Karpas-422 (cell line): ENCODE data around the gene ITGB2. TPM values are rescaled to one million over a fixed set of nuclear protein-coding genes. Genes with fewer than 3 reads are reported as not detected.
A peak's percentile ranks its signal among the peaks of the same experiment; 100 is the strongest.

Experiments
- DNase-seq: peaks from one replicate; pipeline ENCODE4 v3.0.0-alpha.2; 2015
- H2AFZ ChIP-seq: fragments of 200-600 bp; sonication (generic); 2 replicates; pipeline ENCODE4 v1.6.1; 2014; ENCODE audit warnings: antibody characterized with exemption, low read length, mixed read lengths
- H3K27ac ChIP-seq: fragments of 200-600 bp; sonication (generic); 2 replicates; pipeline ENCODE4 v1.5.1; 2014; ENCODE audit warnings: mild to moderate bottlenecking, low read length, moderate library complexity
- H3K27me3 ChIP-seq: fragments of 200-600 bp; sonication (generic); 2 replicates; pipeline ENCODE4 v1.6.1; 2014; ENCODE audit warnings: low read length, mixed read lengths
- H3K36me3 ChIP-seq: fragments of 200-600 bp; sonication (generic); 2 replicates; pipeline ENCODE4 v1.6.1; 2014; ENCODE audit warnings: low read length, mixed read lengths; ENCODE audit not compliant: insufficient read depth
- H3K4me1 ChIP-seq: fragments of 200-600 bp; sonication (generic); 2 replicates; pipeline ENCODE4 v1.6.1; 2014; ENCODE audit warnings: mild to moderate bottlenecking, low read length, mixed read lengths
- H3K4me2 ChIP-seq: fragments of 200-600 bp; sonication (generic); 2 replicates; pipeline ENCODE4 v1.6.1; 2014; ENCODE audit warnings: low read length, low read depth, mild to moderate bottlenecking; ENCODE audit not compliant: poor library complexity, severe bottlenecking
- H3K4me3 ChIP-seq: fragments of 200-600 bp; sonication (generic); 2 replicates; pipeline ENCODE4 v1.5.1; 2014; ENCODE audit warnings: mild to moderate bottlenecking, antibody characterized with exemption, low read length, mixed read lengths
- H3K79me2 ChIP-seq: fragments of 200-600 bp; sonication (generic); 2 replicates; pipeline ENCODE4 v1.6.1; 2014; ENCODE audit warnings: mild to moderate bottlenecking, low read length, mixed read lengths
- H3K9ac ChIP-seq: fragments of 200-600 bp; sonication (generic); 2 replicates; pipeline ENCODE4 v1.6.0; 2014; ENCODE audit warnings: low read length
- H3K9me2 ChIP-seq: fragments of 200-600 bp; sonication (generic), shearing (Covaris generic); replicated peaks from 2 replicates; pipeline ENCODE4 v1.6.0; 2014; ENCODE audit warnings: mild to moderate bottlenecking, low read length, moderate library complexity; ENCODE audit not compliant: insufficient read depth
- H3K9me3 ChIP-seq: fragments of 300-700, 200-600 bp; sonication (generic); 2 replicates; pipeline ENCODE4 v1.6.1; 2014; ENCODE audit warnings: low read length, mixed read lengths
- H4K20me1 ChIP-seq: fragments of 200-600 bp; sonication (generic); 2 replicates; pipeline ENCODE4 v1.6.1; 2014; ENCODE audit warnings: mild to moderate bottlenecking, antibody characterized with exemption, low read length, low read depth; ENCODE audit not compliant: insufficient read depth
- total RNA-seq: library from RNA; depleted of rRNA; stranded (reverse); fragments of >200 nt; shearing (Covaris generic); gene quantifications from 2 replicates; pipeline ENCODE4 v1.2.3, GENCODE V29; 2014; ENCODE audit warnings: low replicate concordance; rRNA removed

Gene ITGB2
- 252 and 484 TPM in 2 replicates for total RNA-seq

DNA sequence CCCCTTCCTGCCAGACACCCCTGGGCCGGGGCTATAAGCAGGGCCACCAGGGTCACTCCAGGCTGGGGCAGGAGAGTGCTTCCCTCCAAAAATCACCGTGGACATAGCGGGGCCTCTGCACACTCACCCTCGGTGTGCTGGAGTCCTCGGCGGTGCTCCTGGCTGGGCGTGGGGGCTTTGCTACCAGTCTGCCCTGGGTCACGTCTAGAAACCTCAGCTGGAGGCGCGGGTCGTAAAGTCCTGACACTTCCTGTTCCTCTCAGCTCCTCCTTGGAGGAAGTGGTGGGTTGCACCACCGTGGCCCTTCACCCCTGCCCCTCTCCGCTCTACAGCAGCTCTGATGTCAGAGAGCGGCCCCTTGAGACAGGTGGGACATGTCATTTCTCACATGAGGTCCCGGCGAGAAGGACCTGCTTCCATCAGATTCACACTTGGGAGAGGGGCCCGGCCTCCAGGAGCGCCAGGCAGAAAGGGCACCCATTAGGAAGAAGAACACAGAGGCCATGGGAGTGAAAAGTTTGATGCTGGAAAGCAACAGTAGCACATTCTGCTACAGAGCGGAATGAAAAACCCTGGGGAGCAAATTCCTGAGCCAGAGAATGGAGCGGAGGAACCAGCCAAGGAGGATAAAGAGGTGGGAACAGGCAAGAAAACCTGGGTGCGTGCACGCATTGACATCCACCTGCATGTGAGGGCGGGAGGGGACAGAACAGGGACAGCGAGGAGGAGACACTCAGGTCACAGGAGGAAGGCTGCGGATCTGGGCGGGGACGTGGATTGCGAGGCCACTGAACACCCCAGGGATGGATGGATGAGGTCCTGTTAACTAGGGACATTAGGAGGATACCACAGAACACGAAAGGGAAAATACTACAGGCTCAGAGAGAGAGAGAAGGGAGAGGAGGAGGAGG, at the start of gene ITGB2:
ITGB2 (minus strand) TSS at position 206 of the 911 bp plus-strand sequence. CDS start 10,117 bp downstream, outside the sequence.
- H3K9ac ChIP-seq, result peak within 1 kb of the TSS; percentile 93
- peak within 1 kb of the TSS; percentile 92 for H3K4me2 ChIP-seq
- H2AFZ ChIP-seq, result no peak within 1 kb of the TSS
- DNase-seq, result peak; percentile 97
- H3K4me3 ChIP-seq, result peak within 1 kb of the TSS; percentile 94
- no peaks in the 10 kb centered on the region for H3K9me2 ChIP-seq
- H3K4me1 ChIP-seq, result peaks cover 77% of the 10 kb centered on the region
- H3K9me3 ChIP-seq, result no peaks in the 10 kb centered on the region
- H3K27me3 ChIP-seq, result no peaks in the 10 kb centered on the region
- H3K79me2 ChIP-seq, result peaks cover 63% of the 10 kb centered on the region
- H3K36me3 ChIP-seq, result peaks cover 5% of the 10 kb centered on the region; the same call in 1 of the 2 replicates
- peaks cover 12% of the 10 kb centered on the region; the same call in 1 of the 2 replicates for H4K20me1 ChIP-seq
- H3K27ac ChIP-seq, result peak within 1 kb of the TSS; percentile 96

DNA sequence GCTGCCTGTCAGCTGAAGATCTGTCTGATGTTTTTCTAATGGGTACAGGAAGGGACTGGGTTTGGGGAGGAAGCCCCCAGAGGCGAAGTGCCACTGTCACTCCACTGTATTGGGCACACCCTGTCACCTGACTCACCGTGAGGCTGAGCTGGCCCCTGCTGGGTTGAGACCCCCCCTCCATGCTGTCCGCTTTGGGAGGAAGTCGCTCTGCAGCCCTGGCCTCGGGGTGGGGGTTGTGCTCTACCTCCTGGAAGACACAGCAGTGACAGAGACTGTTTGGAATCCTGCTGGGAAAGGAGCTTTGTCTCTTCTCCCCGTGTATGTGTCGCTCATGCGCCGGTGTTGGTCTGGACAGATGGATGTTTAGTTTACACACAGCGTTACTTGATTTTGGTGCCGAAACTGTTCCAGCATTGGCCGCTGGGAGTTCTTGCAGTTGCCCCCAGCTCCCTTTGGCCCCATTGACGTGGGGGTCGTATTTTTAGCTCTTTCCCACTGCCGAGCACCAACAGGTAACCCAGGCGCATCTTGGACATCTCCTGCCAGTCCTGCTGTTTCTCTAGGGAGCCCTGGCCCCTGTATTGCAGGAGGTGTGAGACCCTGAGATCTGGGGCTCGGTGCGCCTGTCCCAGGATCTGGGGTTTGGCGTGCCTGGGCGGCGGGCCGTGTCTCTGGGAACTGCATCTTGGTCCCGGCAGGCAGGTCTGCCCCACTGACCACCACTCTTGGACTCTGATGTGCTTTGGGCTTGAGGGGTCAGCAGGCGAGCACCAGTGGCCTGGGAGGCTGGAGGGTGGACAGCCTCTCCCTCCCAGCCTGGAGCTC, 49.4 kb upstream of the ITGB2 start:
- Histone ChIP-seq H4K20me1 (peaks cover 26% of the 10 kb centered on the region; the same call in 1 of the 2 replicates), H3K36me3 (peaks cover 3% of the 10 kb centered on the region; the same call in 1 of the 2 replicates), H3K9me2 (no peaks in the 10 kb centered on the region), H3K4me3 (no peak overlapping the region), H3K4me2 (no peak overlapping the region), H3K27ac (no peak overlapping the region), H3K79me2 (peaks cover 9% of the 10 kb centered on the region), H3K27me3 (no peaks in the 10 kb centered on the region), H2AFZ (no peak overlapping the region), H3K9ac (no peak overlapping the region), H3K4me1 (peaks cover 18% of the 10 kb centered on the region), H3K9me3 (no peaks in the 10 kb centered on the region)
- DNase-seq, result no peak

- Histone ChIP-seq H4K20me1 (peaks cover 31% of the 10 kb centered on the region), H3K9me3 (no peaks in the 10 kb centered on the region), H3K36me3 (peaks cover 9% of the 10 kb centered on the region; the same call in 1 of the 2 replicates), H3K4me1 (peaks cover 23% of the 10 kb centered on the region), H3K79me2 (peaks cover 17% of the 10 kb centered on the region), H3K27ac (no peak overlapping the region), H3K4me3 (no peak overlapping the region), H3K9ac (no peak overlapping the region), H3K9me2 (no peaks in the 10 kb centered on the region), H3K27me3 (no peaks in the 10 kb centered on the region), H3K4me2 (no peak overlapping the region), H2AFZ (no peak overlapping the region)
- DNase-seq, result no peak
Measured at GRCh38 chr21:44969066-44969670, 48.5 kb upstream of the ITGB2 start.

DNA sequence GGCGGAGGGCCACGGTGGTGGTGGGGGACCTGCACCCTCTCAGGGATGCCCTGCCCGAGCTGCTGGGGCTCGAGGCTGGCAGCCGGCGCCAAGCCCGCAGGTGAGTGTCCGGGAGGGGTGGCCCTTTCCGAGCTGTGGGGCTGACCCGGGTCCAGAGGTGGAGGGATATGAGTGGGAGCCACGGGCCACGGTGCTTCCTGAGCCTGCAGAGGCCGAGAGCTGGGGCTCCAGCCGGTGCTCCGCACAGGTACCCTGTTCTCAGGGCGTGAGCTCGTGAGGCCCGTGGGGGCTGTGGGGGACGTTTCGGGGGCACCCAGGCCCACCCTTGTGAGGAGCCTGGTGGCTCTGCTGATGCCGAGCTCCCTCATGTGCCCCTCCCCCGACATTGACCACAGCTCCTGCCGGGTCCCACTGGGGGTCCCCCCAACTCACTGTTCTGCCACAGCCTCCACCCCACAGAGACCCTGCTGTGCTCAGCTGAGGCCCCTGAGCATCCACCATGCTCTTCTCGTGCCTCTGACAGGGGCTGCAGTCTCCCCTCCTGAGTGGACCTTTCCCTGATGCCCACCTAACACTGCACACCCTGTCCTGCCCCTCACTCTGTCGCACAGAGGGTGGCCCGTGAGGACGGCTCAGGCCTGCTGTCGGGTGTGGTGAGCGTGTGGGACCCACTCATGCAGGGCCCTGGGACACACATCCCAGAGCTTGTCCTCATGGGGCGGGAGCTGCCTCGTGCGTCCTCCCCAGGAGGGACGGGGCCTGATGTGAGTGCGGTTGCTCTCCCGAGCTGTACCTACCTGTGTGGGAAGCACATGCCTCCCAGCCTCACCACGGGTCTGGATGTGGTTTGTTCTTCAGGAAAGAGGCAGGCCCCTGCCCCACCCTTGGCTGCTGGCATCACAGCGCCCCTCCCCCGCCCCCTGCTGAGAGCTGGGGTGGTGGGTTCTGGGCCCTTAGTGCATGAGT, 46.7 kb upstream of the ITGB2 start:
- no peak for DNase-seq
- Histone ChIP-seq H2AFZ (no peak overlapping the region), H3K4me1 (peaks cover 16% of the 10 kb centered on the region), H3K36me3 (peaks cover 22% of the 10 kb centered on the region), H3K9ac (no peak overlapping the region), H3K4me3 (no peak overlapping the region), H3K27me3 (no peaks in the 10 kb centered on the region), H3K79me2 (peaks cover 31% of the 10 kb centered on the region), H3K4me2 (no peak overlapping the region), H4K20me1 (peaks cover 28% of the 10 kb centered on the region), H3K9me3 (no peaks in the 10 kb centered on the region), H3K27ac (no peak overlapping the region), H3K9me2 (no peaks in the 10 kb centered on the region)

- H3K27me3 ChIP-seq, result no peaks in the 10 kb centered on the region
- no peak overlapping the region for H3K9ac ChIP-seq
- H2AFZ ChIP-seq, result no peak overlapping the region
- peaks cover 30% of the 10 kb centered on the region for H3K36me3 ChIP-seq
- H3K4me3 ChIP-seq, result no peak overlapping the region
- H3K4me2 ChIP-seq, result no peak overlapping the region
- peaks cover 39% of the 10 kb centered on the region for H3K79me2 ChIP-seq
- H3K27ac ChIP-seq, result no peak overlapping the region
- no peaks in the 10 kb centered on the region for H3K9me3 ChIP-seq
- no peaks in the 10 kb centered on the region for H3K9me2 ChIP-seq
- H3K4me1 ChIP-seq, result peaks cover 21% of the 10 kb centered on the region
- no peak for DNase-seq
- H4K20me1 ChIP-seq, result peaks cover 32% of the 10 kb centered on the region; the same call in 1 of the 2 replicates
Measured at GRCh38 chr21:44966135-44967081, 45.7 kb upstream of the ITGB2 start.

DNA sequence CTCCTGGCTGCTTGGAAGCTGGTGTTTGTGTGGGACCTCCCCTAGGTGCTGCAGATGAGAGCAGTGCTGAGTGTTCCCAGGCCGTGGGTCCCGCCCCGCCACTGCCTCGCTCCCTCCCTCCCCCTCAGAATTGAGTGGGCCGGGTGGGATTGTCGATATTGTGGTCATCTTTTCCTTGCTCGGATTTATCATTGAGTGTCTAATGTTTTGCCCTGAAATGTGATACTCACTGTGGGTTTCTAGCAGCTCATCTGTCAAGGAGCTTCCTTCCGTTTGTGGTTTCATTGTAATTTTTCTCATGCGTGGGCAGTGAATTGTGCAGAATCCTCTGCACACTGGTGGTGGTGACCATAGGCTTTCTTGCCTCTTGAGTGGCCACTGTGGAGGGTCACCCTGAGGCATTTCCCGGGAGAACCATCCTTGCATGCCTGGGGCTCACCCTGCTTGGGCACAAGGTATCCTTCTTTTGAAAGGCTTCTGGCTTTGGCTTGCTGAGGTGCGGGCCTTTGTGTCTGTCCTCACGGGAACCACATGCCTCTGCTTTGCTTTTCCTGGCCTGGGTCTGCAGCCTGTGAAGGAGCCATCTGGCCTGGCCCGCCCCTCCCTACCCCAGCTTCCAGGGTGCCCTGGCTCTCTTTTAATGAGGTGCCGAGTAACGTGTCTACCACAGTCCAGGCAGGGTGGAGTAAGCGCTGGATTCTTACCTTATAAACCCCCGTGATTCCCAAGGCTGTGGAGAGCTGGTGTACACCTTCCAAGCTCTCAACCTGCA, 44.7 kb upstream of the ITGB2 start:
- Histone ChIP-seq H3K4me3 (no peak overlapping the region), H3K79me2 (peaks cover 43% of the 10 kb centered on the region), H4K20me1 (peaks cover 32% of the 10 kb centered on the region; the same call in 1 of the 2 replicates), H3K27ac (no peak overlapping the region), H3K36me3 (peaks cover 30% of the 10 kb centered on the region), H3K9me3 (no peaks in the 10 kb centered on the region), H3K4me1 (peaks cover 23% of the 10 kb centered on the region), H3K9me2 (no peaks in the 10 kb centered on the region), H3K9ac (no peak overlapping the region), H3K27me3 (no peaks in the 10 kb centered on the region), H3K4me2 (no peak overlapping the region), H2AFZ (no peak overlapping the region)
- no peak for DNase-seq
